SKM-1 (cell line): ENCODE data around the gene CST2.
"Not testable (repeated sequence)": the region's sequence is repeated elsewhere in the genome, so short reads cannot be mapped to it uniquely, and the experiment has no call there.

Experiments used
- DNase-seq: peaks from one replicate; lab custom pipeline; 2025; ENCODE audit not compliant: unreplicated experiment; lab: John Stamatoyannopoulos, UW

CST2 gene

DNA sequence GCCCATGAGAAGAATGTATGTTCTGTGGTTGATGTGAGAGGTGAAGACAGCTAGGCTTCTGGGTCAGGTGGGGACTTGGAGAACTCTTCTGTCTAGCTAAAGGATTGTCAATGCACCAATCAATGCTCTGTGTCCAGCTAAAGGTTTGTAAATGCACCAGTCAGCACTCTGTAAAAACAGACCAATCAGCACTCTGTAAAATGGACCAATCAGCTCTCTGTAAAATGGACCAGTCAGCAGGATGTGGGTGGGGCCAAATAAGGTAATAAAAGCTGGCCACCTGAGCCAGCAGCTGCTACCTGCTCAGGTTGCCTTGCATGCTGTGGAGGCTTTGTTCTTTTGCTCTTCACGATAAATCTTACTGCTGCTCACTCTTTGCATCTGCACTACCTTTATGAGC, 15.0 kb downstream of the CST2 start:
- not testable (repeated sequence) for DNase-seq

GRCh38 chr20:23810349-23810748, 16.2 kb downstream of the CST2 start:
- DNase-seq, result not testable (repeated sequence)

DNA sequence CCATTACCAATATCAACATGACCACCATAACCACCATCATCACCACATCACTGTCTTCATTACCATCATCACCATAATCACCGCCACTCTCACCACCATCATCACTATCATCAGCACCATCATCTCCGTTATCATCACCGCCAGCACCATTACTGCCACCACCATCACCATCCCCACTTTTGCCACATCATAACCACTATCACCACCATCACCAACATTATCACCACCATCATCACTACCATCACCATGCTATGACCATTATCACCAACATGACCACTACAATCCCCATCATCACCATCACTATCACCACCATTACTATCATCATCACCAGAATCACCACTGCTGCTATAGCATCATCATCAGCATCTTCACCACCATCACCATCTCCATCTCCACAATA, 25.7 kb downstream of the CST2 start:
- DNase-seq, result no peak

DNA sequence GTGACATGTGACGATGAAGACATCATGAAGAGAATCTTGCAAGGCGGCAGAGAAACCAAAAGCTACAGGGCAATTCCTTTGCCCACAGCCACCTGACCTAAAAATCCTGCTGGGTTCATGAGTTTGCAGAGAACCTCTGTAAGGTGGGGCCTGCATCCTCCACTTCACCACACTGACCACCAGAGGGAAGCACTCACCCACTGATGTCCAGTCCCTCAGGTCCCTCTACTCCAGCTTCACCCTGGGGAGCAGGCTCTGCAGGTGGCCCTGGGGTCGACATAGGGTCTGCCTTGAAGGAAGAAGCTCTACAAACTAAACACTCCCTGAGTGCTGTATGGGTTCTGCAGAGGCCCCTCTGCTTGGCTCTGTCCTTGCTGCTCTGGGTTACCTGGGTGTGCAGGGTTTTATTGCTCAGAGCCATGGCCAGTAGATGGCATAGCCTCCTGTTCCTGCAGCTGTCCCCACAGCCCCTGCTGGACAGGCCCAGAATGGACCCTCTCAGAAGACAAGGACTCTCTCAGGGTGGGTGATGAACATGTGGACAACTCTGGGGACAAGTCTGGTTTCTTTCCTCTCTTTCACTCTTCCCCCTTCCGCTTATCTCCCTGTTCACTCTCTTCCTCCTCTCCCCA, 27.2 kb downstream of the CST2 start:
- not testable (repeated sequence) for DNase-seq

DNA sequence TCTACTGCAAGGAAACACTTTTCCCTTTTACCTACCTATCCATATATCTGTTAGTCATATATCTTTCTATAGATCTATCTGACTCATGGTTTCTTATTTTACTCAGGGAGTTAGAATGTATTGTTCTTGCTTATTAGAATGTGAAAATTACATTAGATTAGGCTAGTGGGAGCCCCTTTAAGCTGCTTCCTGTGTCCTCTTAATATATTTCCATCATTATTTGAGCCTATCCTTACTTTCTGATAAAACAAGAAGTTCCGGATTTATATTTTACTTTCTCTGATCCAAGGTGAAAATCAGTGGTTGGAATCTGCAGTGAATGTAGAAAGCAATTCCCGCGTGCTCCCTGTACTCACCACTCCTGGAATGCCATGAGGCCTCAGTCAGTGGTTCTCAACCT, 31.0 kb downstream of the CST2 start:
- no peak for DNase-seq

DNA sequence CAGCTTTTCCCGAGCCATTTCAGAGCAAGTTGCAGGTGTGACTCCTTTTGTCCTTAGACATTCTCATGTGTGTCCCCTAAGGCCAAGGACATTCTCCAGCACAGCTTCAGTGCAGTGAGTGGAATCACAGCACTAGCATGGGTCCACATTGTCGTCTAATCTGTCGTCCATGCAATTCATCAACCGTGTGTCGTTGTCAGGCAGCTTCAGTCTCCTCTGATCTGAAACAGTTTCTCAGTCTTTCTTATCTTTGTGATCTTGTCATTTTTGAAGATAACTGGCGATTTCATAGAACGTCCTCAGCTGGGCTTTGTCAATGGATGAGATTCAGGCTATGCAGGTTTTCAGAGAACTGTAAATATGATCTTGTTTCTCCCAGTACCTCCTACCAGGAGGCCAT, 31.7 kb downstream of the CST2 start:
- no peak for DNase-seq

DNA sequence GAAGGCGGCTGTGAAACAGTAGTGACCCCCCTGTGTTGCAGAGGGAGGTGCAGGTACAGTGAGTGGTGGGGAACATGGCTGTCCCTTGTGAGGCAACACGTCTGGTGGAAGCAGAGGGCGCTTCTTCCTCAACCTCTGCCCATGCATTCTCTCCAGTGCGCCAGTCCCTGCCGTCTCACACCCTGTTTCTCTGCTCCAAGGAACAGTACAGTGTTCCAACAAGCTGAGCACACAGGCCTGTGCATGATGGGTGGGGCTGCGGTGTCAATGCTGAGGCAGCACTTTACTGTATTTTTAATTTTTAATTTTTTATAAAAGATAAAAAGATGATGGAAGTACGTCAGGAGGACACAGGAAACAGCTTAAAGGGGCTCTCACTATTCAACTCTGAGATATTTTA, 32.5 kb downstream of the CST2 start:
- no peak for DNase-seq

DNA sequence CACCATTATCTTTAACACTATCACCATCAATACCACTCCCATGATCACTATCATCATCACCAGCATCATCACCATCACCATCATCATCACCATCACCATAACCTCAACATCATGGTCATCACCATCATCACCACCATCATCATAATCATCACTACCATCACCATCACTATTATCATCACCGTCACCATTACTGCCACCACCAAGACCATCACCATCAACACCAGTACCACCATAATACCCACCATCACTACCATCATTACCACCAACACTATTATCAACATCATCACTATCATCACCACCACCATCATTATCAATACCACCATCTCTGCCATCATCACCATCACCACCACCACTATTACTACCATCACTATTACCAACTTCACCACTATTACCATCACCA, 43.1 kb downstream of the CST2 start:
- DNase-seq, result no peak

DNA sequence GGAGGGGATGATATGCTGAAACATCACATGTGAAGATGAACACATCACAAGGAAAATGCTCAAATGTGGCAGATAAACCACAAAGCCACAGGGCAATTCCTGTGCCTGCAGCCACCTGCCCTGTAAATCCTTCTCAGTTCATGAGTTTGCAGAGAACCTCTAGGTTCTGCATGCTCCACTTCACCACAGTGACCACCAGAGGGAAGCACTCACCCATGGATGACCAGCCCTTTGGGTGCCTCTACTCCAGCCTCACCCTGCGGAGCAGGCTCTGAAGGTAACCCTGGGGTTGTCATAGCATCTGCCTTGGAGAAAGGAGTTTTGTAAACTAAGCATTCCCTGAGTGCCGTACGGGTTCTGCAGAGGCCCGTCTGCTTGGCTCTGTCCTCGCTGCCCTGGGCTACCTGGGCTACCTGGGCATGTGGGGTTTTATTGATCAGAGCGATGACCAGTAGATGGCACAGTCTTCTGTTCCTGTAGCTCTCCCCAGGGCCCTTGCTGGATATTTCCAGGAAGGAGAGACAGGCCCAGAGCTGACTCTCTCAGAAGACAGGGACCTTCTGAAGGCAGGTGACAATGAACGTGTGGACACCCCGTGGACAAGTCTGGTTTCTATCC, 44.1 kb downstream of the CST2 start:
- DNase-seq, result no peak

- DNase-seq, result not testable (repeated sequence)
These were observed 47.9 kb downstream of the CST2 start for GRCh38 chr20:23778676-23779075.

GRCh38 chr20:23777380-23777779, 49.1 kb downstream of the CST2 start:
- not testable (repeated sequence) for DNase-seq

DNA sequence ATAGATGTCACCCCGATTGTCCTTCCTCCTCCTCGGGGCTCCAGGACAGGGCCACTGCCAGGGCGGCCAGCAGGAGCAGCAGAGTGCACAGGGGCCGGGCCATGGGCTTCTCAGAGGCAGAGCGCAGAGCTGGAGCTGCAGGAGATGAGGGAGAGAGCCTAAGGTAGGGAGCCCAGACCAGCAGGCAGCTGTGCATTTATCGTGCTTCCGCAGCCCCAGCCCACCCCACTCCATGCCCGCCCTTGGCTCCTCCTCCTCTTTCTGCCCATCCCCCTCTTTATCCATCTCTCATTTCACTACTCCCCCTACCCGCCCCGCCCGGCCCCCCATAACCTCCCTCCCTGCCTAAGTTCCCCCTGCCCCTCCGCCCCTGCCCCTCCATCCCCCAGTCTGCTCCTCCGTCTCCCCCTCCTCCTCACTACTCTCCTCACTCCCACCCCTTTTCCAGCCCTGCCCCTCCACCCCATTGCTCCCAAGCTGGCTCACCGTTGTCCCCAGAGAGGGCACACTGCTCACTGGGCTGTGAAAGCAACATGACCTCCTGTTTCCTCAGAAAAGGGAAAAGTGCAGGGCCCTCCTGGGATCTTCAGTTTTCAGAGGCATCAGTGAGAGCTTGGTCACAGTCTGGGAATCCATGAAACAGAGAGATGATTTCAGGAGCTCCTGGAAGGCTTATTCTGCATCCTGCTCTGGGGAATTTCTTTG, 50.3 kb downstream of the CST2 start:
- no peak for DNase-seq

DNA sequence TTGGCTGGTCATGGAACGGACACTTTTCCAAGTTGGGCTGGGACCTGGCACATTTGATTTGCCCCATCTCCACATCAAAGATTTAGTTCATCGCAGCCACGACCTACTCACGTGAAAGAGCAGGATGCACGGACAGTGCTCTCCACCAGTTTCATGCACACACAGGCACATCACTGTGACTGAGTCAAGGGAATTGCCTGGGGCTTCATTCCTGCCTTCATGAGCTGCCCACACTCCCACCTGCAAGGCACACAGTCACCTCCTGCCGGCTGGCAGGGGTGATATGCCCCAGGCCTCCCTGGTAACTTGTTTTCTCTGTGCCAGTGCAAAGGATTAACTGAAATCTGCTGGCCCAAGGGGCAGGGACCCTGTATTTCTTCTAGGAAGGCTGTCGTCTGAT, 52.4 kb downstream of the CST2 start:
- DNase-seq, result no peak
